ENCODE results near the gene FBLN7. TPM values are rescaled to one million over a fixed set of nuclear protein-coding genes. Genes with fewer than 3 reads are reported as not detected.

FBLN7 gene
- total RNA-seq, 3 donors from 2014 or later: 0.72 to 2.2 (median 0.94) TPM

DNA sequence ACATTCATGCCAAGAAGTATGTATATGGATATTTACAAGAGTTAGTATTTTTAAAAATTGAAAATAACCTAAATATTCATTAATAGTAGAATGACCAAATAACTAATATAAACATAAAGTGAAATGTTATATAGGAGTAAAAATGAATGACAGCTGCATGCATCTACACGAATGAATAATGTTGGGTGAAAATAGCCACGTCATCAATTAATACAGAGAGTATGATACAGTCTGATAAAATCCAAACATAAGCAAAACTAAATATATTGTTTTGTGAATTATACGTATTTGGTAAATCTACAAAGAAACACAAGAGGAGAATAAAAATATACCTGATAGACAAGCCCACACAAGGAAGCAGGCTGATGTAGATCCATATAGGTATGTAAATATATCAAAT is 92.2 kb downstream of the FBLN7 start:
- TF ChIP-seq CTCF (IDR thresholded peaks at IDR 0.05): no peak
- intact Hi-C loops (cut with DNase I, micrococcal nuclease): no loop called here
- no peaks in the 10 kb centered on the region for H3K9me3 ChIP-seq
- no peak for DNase-seq
- H3K4me3 ChIP-seq: no peak overlapping the region
- H3K36me3 ChIP-seq (ENCODE audit: low read depth): no peaks in the 10 kb centered on the region
- no peaks in the 10 kb centered on the region for H3K4me1 ChIP-seq (ENCODE audit: low read depth)
- ATAC-seq: no peak

Other genes starting within 250 kb of the FBLN7 start
- 10 to 100 TPM in 2 of 3 donors, 1 to 10 TPM in 1; 9.3 to 17.2 (median 13.7) TPM for gene MERTK, start 239.8 kb upstream of the FBLN7 start, total RNA-seq
- gene TMEM87B, start 83.1 kb upstream of the FBLN7 start, total RNA-seq: 10 to 100 TPM; 39.2 to 72.2 (median 55.7) TPM
- 10 to 100 TPM in 1 of 3 donors, 1 to 10 TPM in 2; 8.7 to 13.6 (median 9.6) TPM for gene ZC3H8, start 116.7 kb downstream of the FBLN7 start, total RNA-seq
- gene ZC3H6, start 137.2 kb downstream of the FBLN7 start, total RNA-seq: 10 to 100 TPM in 2 of 3 donors, 1 to 10 TPM in 1; 8.8 to 20.3 (median 10.9) TPM